ENCODE data around the gene CAMK2B. TPM values are rescaled to one million over a fixed set of nuclear protein-coding genes. Genes with fewer than 3 reads are reported as not detected.

Gene CAMK2B
- total RNA-seq, 1 donor: not detected

- no peak for DNase-seq (ENCODE audit: low read depth)
- no peak for TF ChIP-seq CTCF (IDR thresholded peaks at IDR 0.05; ENCODE audit: insufficient read depth, low read depth, low read length)
Observed at GRCh38 chr7:44321796-44322195, 3.6 kb downstream of the CAMK2B start.

GRCh38 chr7:44320794-44321371, 4.5 kb downstream of the CAMK2B start:
- TF ChIP-seq CTCF (IDR thresholded peaks at IDR 0.05; ENCODE audit: insufficient read depth, low read depth, low read length): no peak
- H3K4me3 ChIP-seq (ENCODE audit: low read depth, low read length): no peak overlapping the region
- DNase-seq (ENCODE audit: low read depth): no peak

More at GRCh38 chr7:44321796-44322195, 3.6 kb downstream of the CAMK2B start:
- H3K4me3 ChIP-seq (ENCODE audit: low read depth, low read length): no peak overlapping the region

GRCh38 chr7:44320141-44320540, 5.3 kb downstream of the CAMK2B start:
- no peak for TF ChIP-seq CTCF (IDR thresholded peaks at IDR 0.05; ENCODE audit: insufficient read depth, low read depth, low read length)
- H3K4me3 ChIP-seq (ENCODE audit: low read depth, low read length): no peak overlapping the region
- no peak for DNase-seq (ENCODE audit: low read depth)

GRCh38 chr7:44318332-44318731, 7.1 kb downstream of the CAMK2B start:
- DNase-seq (ENCODE audit: low read depth): no peak
- TF ChIP-seq CTCF (IDR thresholded peaks at IDR 0.05; ENCODE audit: insufficient read depth, low read depth, low read length): no peak
- H3K4me3 ChIP-seq (ENCODE audit: low read depth, low read length): no peak overlapping the region

GRCh38 chr7:44315301-44315903, 10.0 kb downstream of the CAMK2B start:
- no peak for DNase-seq (ENCODE audit: low read depth)
- no peak for TF ChIP-seq CTCF (IDR thresholded peaks at IDR 0.05; ENCODE audit: insufficient read depth, low read depth, low read length)
- H3K4me3 ChIP-seq (ENCODE audit: low read depth, low read length): no peak overlapping the region

- DNase-seq (ENCODE audit: low read depth): no peak
- no peak overlapping the region for H3K4me3 ChIP-seq (ENCODE audit: low read depth, low read length)
- no peak for TF ChIP-seq CTCF (IDR thresholded peaks at IDR 0.05; ENCODE audit: insufficient read depth, low read depth, low read length)
Observed at GRCh38 chr7:44313621-44314031, 11.8 kb downstream of the CAMK2B start.

GRCh38 chr7:44313016-44313415, 12.4 kb downstream of the CAMK2B start:
- no peak for TF ChIP-seq CTCF (IDR thresholded peaks at IDR 0.05; ENCODE audit: insufficient read depth, low read depth, low read length)
- no peak for DNase-seq (ENCODE audit: low read depth)
- H3K4me3 ChIP-seq (ENCODE audit: low read depth, low read length): no peak overlapping the region

Data from fibroblast of villous mesenchyme (primary cell).